K562 (cell line): ENCODE measurements around the gene PIGN.

ENCODE experiments used
- CTCF ChIP-seq, 3 experiments: IDR thresholded peaks in 2 of 3; conservative IDR thresholded peaks in 1 of 3; 2 replicates each; pipeline ENCODE4 v1.5.1; 2011 to 2012; ENCODE audit warnings: low read length in 3 of 3, mild to moderate bottlenecking in 3 of 3, control low read depth in 2 of 3, improper control_type of control experiment in 1 of 3, inconsistent platforms in 1 of 3, low read depth in 1 of 3, mixed read lengths in 1 of 3, moderate library complexity in 1 of 3; ENCODE audit not compliant: insufficient read depth in 2 of 3
- E2F1 ChIP-seq: sonication (generic); formaldehyde crosslinking; IDR thresholded peaks from 2 replicates; pipeline ENCODE4 v1.8.1; 2023; ENCODE audit warnings: mild to moderate bottlenecking, missing genetic modification reagents, moderate library complexity
- EP300 ChIP-seq: IDR thresholded peaks from 2 replicates; pipeline ENCODE4 v1.6.1; 2012; ENCODE audit warnings: low read length, improper control_type of control experiment
- HCFC1 ChIP-seq: IDR thresholded peaks from 2 replicates; pipeline ENCODE4 v1.6.1; 2012; ENCODE audit warnings: low read depth, low read length, improper control_type of control experiment
- MAFK ChIP-seq: IDR thresholded peaks from 2 replicates; pipeline ENCODE4 v1.6.1; 2011; ENCODE audit warnings: low read length, improper control_type of control experiment
- MAX ChIP-seq: sonication (generic); formaldehyde crosslinking; IDR thresholded peaks from 2 replicates; pipeline ENCODE4 v1.9.0; 2022; ENCODE audit warnings: mild to moderate bottlenecking, missing genetic modification reagents
- RBM17 ChIP-seq: fragments of 200-400 bp; formaldehyde crosslinking; IDR thresholded peaks from 2 replicates; pipeline ENCODE4 v1.6.1; 2017; ENCODE audit warnings: low read depth, mild to moderate bottlenecking, low read length, borderline replicate concordance
- SIX5 ChIP-seq, 2 experiments: IDR thresholded peaks; 2 replicates each; pipeline ENCODE4 v1.6.1; 2011; ENCODE audit warnings: low read length in 2 of 2, borderline replicate concordance in 1 of 2, low read depth in 1 of 2, mild to moderate bottlenecking in 1 of 2, moderate library complexity in 1 of 2; ENCODE audit not compliant: insufficient read depth in 1 of 2
- ZNF592 ChIP-seq: fragments of 450-650 bp; IDR thresholded peaks from 2 replicates; pipeline ENCODE4 v1.6.1; 2017; ENCODE audit warnings: antibody characterized with exemption, mild to moderate bottlenecking
- ZNF76 ChIP-seq: fragments of 250-450 bp; sonication (Bioruptor Pico); IDR thresholded peaks from 2 replicates; pipeline ENCODE4 v1.4.0; 2020; ENCODE audit warnings: mild to moderate bottlenecking, moderate library complexity, borderline replicate concordance

GRCh38 chr18:62011416-62011815 lies 175.4 kb downstream of the PIGN start:
- TF ChIP-seq CTCF (IDR thresholded peaks at IDR 0.05 in 2 of 3, conservative IDR thresholded peaks at IDR 0.05 in 1 of 3; ENCODE audit: insufficient read depth in 2 of 3, low read depth in 1 of 3, low read length in 3 of 3) (no peak), MAFK (no peak), HCFC1 (no peak), MAX (CRISPR knock-in tag) (no peak), SIX5 (IDR thresholded peaks at IDR 0.05; ENCODE audit: borderline replicate concordance in 1 of 2, insufficient read depth in 1 of 2, low read depth in 1 of 2, low read length in 2 of 2) (no peak), ZNF592 (no peak), E2F1 (CRISPR knock-in tag) (no peak), ZNF76 (CRISPR knock-in tag) (no peak), RBM17 (no peak), EP300 (no peak)
